K562 (cell line): Measurements from ENCODE around the gene PTAR1.

Experiments used
- FIP1L1 ChIP-seq: fragments of 200-400 bp; formaldehyde crosslinking; IDR thresholded peaks from 2 replicates; pipeline ENCODE4 v1.6.1; 2018; ENCODE audit warnings: mild to moderate bottlenecking, low read depth, low read length; ENCODE audit not compliant: poor library complexity, severe bottlenecking
- HBP1 ChIP-seq: fragments of 450-650 bp; formaldehyde crosslinking; IDR thresholded peaks from 2 replicates; pipeline ENCODE4 v1.4.0; 2022; ENCODE audit warnings: missing genetic modification characterization
- PHF20 ChIP-seq: fragments of 450-650 bp; IDR thresholded peaks from 2 replicates; pipeline ENCODE4 v1.6.1; 2018; ENCODE audit not compliant: partially characterized antibody
- POLR2AphosphoS5 ChIP-seq: IDR thresholded peaks from 2 replicates; pipeline ENCODE4 v1.6.1; 2011; ENCODE audit warnings: mild to moderate bottlenecking, low read depth, low read length, moderate library complexity; ENCODE audit not compliant: control insufficient read depth, insufficient read depth
- ZNF431 ChIP-seq: sonication (generic); formaldehyde crosslinking; IDR thresholded peaks from 2 replicates; pipeline ENCODE4 v1.8.0; 2022; ENCODE audit warnings: mild to moderate bottlenecking, missing genetic modification reagents
- ZNF644 ChIP-seq: fragments of 200-800 bp; sonication (Bioruptor generic); IDR thresholded peaks from 2 replicates; pipeline ENCODE4 v1.6.1; 2016; ENCODE audit warnings: low read depth, missing genetic modification characterization, missing compliant biosample characterization
- ZNF79 ChIP-seq: fragments of 250-450 bp; sonication (Bioruptor Pico); IDR thresholded peaks from 2 replicates; pipeline ENCODE4 v1.4.0; 2020; ENCODE audit warnings: low read depth, mild to moderate bottlenecking, moderate library complexity
- TF ChIP-seq, protein P1 (sequence below): sonication (generic); formaldehyde crosslinking; IDR thresholded peaks from 2 replicates; pipeline ENCODE4 v1.8.0; 2022; ENCODE audit warnings: missing genetic modification reagents, mild to moderate bottlenecking, borderline replicate concordance
- TF ChIP-seq, protein P2 (sequence below), 3 experiments: IDR thresholded peaks in 2 of 3; conservative IDR thresholded peaks in 1 of 3; 2 replicates each; pipeline ENCODE4 v1.5.1; 2011 to 2012; ENCODE audit warnings: low read length in 3 of 3, mild to moderate bottlenecking in 3 of 3, control low read depth in 2 of 3, improper control_type of control experiment in 1 of 3, inconsistent platforms in 1 of 3, low read depth in 1 of 3, mixed read lengths in 1 of 3, moderate library complexity in 1 of 3; ENCODE audit not compliant: insufficient read depth in 2 of 3

- no peak for TF ChIP-seq ZNF431
- TF ChIP-seq, protein P1, sequence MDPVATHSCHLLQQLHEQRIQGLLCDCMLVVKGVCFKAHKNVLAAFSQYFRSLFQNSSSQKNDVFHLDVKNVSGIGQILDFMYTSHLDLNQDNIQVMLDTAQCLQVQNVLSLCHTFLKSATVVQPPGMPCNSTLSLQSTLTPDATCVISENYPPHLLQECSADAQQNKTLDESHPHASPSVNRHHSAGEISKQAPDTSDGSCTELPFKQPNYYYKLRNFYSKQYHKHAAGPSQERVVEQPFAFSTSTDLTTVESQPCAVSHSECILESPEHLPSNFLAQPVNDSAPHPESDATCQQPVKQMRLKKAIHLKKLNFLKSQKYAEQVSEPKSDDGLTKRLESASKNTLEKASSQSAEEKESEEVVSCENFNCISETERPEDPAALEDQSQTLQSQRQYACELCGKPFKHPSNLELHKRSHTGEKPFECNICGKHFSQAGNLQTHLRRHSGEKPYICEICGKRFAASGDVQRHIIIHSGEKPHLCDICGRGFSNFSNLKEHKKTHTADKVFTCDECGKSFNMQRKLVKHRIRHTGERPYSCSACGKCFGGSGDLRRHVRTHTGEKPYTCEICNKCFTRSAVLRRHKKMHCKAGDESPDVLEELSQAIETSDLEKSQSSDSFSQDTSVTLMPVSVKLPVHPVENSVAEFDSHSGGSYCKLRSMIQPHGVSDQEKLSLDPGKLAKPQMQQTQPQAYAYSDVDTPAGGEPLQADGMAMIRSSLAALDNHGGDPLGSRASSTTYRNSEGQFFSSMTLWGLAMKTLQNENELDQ (CRISPR knock-in tag), result no peak
- TF ChIP-seq FIP1L1, result no peak
- TF ChIP-seq ZNF644, result no peak
- no peak for TF ChIP-seq HBP1 (CRISPR knock-in tag)
- TF ChIP-seq POLR2AphosphoS5, result no peak
- no peak for TF ChIP-seq ZNF79 (CRISPR knock-in tag)
- no peak for TF ChIP-seq PHF20
- TF ChIP-seq, protein P2, sequence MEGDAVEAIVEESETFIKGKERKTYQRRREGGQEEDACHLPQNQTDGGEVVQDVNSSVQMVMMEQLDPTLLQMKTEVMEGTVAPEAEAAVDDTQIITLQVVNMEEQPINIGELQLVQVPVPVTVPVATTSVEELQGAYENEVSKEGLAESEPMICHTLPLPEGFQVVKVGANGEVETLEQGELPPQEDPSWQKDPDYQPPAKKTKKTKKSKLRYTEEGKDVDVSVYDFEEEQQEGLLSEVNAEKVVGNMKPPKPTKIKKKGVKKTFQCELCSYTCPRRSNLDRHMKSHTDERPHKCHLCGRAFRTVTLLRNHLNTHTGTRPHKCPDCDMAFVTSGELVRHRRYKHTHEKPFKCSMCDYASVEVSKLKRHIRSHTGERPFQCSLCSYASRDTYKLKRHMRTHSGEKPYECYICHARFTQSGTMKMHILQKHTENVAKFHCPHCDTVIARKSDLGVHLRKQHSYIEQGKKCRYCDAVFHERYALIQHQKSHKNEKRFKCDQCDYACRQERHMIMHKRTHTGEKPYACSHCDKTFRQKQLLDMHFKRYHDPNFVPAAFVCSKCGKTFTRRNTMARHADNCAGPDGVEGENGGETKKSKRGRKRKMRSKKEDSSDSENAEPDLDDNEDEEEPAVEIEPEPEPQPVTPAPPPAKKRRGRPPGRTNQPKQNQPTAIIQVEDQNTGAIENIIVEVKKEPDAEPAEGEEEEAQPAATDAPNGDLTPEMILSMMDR (IDR thresholded peaks at IDR 0.05 in 2 of 3, conservative IDR thresholded peaks at IDR 0.05 in 1 of 3; ENCODE audit: insufficient read depth in 2 of 3, low read depth in 1 of 3, low read length in 3 of 3), result no peak
Observed at GRCh38 chr9:69805962-69806515, 46.2 kb upstream of the PTAR1 start.
